Endothelial cell of umbilical vein (primary cell): ENCODE measurements around the gene AVL9. TPM values are rescaled to one million over a fixed set of nuclear protein-coding genes. Genes with fewer than 3 reads are reported as not detected.

Source experiments
- BruUV-seq: library from RNA; stranded (reverse); fragments of 400-500 nt; replicated peaks from 2 replicates; lab custom pipeline; 2021; lab: Mats Ljungman, UMichigan
- CTCF ChIA-PET: fragments of 300-600, 350-600 bp; sonication (Branson Sonifier 250); formaldehyde crosslinking; loops from one replicate; lab custom pipeline; 2021; ENCODE audit warnings: antibody characterized with exemption, inconsistent platforms; lab: Charles Lee
- POLR2A ChIA-PET: fragments of 300-600, 350-600 bp; sonication (Branson Sonifier 250); formaldehyde crosslinking; loops from one replicate; lab custom pipeline; 2021; ENCODE audit warnings: antibody characterized with exemption, inconsistent platforms; lab: Charles Lee
- DNase-seq: peaks from one replicate; pipeline ENCODE4 v3.0.0-alpha.2; 2011; ENCODE audit warnings: low read depth, low spot score
- FAIRE-seq: peaks from 2 replicates; lab custom pipeline; 2011; peaks lifted over from hg19 to GRCh38; lab: Jason Lieb, UNC
- H2AFZ ChIP-seq: 2 replicates; pipeline ENCODE4 v1.6.0; 2012; ENCODE audit warnings: low read depth, low read length, control low read depth, inconsistent platforms
- H3K27ac ChIP-seq: 2 replicates; pipeline ENCODE4 v1.5.1; 2011; ENCODE audit warnings: low read depth, mild to moderate bottlenecking, control low read depth, low read length, moderate library complexity; ENCODE audit not compliant: insufficient read depth
- H3K27me3 ChIP-seq, 2 experiments: 2 replicates each; pipeline versions ENCODE4 v1.6.0 to v1.6.1; 2011; ENCODE audit warnings: low read length in 2 of 2, mixed read lengths in 1 of 2; ENCODE audit not compliant: control insufficient read depth in 2 of 2, insufficient read depth in 2 of 2
- H3K36me3 ChIP-seq, 2 experiments: 2 replicates in 1 of 2; 3 replicates in 1 of 2; pipeline ENCODE4 v1.5.1; 2011; ENCODE audit warnings: low read length in 2 of 2, mild to moderate bottlenecking in 1 of 2, moderate library complexity in 1 of 2; ENCODE audit not compliant: control insufficient read depth in 2 of 2, insufficient read depth in 2 of 2; ENCODE audit errors: extremely low read depth in 1 of 2
- H3K4me1 ChIP-seq: 3 replicates; pipeline ENCODE4 v1.5.1; 2011; ENCODE audit warnings: mild to moderate bottlenecking, low read length; ENCODE audit not compliant: control insufficient read depth, insufficient read depth; ENCODE audit errors: extremely low read depth
- H3K4me2 ChIP-seq: 2 replicates; pipeline ENCODE4 v1.6.1; 2011; ENCODE audit warnings: low read length, control low read depth, mixed read lengths; ENCODE audit not compliant: insufficient read depth
- H3K4me3 ChIP-seq, 3 experiments: fragments of 200-600 bp in 1 of 3; sonication (generic), shearing (Covaris generic) in 1 of 3; replicated peaks in 1 of 3; 2 replicates each; pipeline ENCODE4 v1.5.1; 2011 to 2016; ENCODE audit warnings: control low read depth in 3 of 3, low read length in 3 of 3, mild to moderate bottlenecking in 2 of 3, inconsistent platforms in 1 of 3, low read depth in 1 of 3, moderate library complexity in 1 of 3; ENCODE audit not compliant: insufficient read depth in 1 of 3
- H3K79me2 ChIP-seq: 2 replicates; pipeline ENCODE4 v1.6.0; 2012; ENCODE audit warnings: low read length, inconsistent platforms; ENCODE audit not compliant: control insufficient read depth, insufficient read depth
- H3K9ac ChIP-seq: replicated peaks from 2 replicates; pipeline ENCODE3; 2011; ENCODE audit warnings: low read length, control low read depth; ENCODE audit not compliant: insufficient read depth; ENCODE audit errors: extremely low read depth
- H3K9me1 ChIP-seq: replicated peaks from 3 replicates; pipeline ENCODE4 v1.6.0; 2011; ENCODE audit warnings: mild to moderate bottlenecking, low read length; ENCODE audit not compliant: control insufficient read depth, insufficient read depth; ENCODE audit errors: extremely low read depth
- H3K9me3 ChIP-seq: replicated peaks from 2 replicates; pipeline ENCODE4 v1.5.1; 2012; ENCODE audit warnings: low read length, inconsistent platforms; ENCODE audit not compliant: control insufficient read depth, insufficient read depth
- H4K20me1 ChIP-seq: replicated peaks from 2 replicates; pipeline ENCODE3; 2011; ENCODE audit warnings: mild to moderate bottlenecking, low read length; ENCODE audit not compliant: control insufficient read depth, insufficient read depth; ENCODE audit errors: extremely low read depth
- CTCF ChIP-seq, 2 donors: IDR thresholded peaks; 1 replicate in 1 of 2; 2 replicates in 1 of 2; pipeline ENCODE4 v1.5.1; 2011; ENCODE audit warnings: low read length in 2 of 2, mild to moderate bottlenecking in 2 of 2, moderate library complexity in 2 of 2, control low read depth in 1 of 2, inconsistent platforms in 1 of 2, low read depth in 1 of 2; ENCODE audit not compliant: insufficient read depth in 1 of 2; ENCODE audit errors: extremely low read depth in 1 of 2
- EZH2 ChIP-seq: IDR thresholded peaks from 2 replicates; pipeline ENCODE4 v1.6.1; 2012; ENCODE audit warnings: borderline replicate concordance, low read depth, mild to moderate bottlenecking, moderate library complexity, low read length, inconsistent platforms; ENCODE audit not compliant: severe bottlenecking
- FOS ChIP-seq: IDR thresholded peaks from 2 replicates; pipeline ENCODE4 v1.6.1; 2011; ENCODE audit warnings: mild to moderate bottlenecking, low read length, moderate library complexity, borderline replicate concordance; ENCODE audit not compliant: insufficient read depth
- GATA2 ChIP-seq: IDR thresholded peaks from 2 replicates; pipeline ENCODE4 v1.7.0; 2011; ENCODE audit warnings: low read depth, mild to moderate bottlenecking, moderate library complexity, mixed read lengths, low read length; ENCODE audit not compliant: insufficient read length, insufficient read depth
- JUN ChIP-seq: IDR thresholded peaks from 2 replicates; pipeline ENCODE4 v1.6.1; 2011; ENCODE audit warnings: borderline replicate concordance, low read depth; ENCODE audit not compliant: insufficient read length, insufficient read depth
- MAX ChIP-seq: IDR thresholded peaks from 2 replicates; pipeline ENCODE4 v1.6.1; 2011; ENCODE audit not compliant: insufficient read depth, insufficient read length
- MYC ChIP-seq: IDR thresholded peaks from one replicate; pipeline ENCODE4 v1.6.1; 2011; ENCODE audit warnings: mild to moderate bottlenecking, low read depth, low read length
- POLR2A ChIP-seq: IDR thresholded peaks from 2 replicates; pipeline ENCODE4 v1.6.1; 2012; ENCODE audit warnings: low read depth, mild to moderate bottlenecking, control low read depth, low read length
- POLR2AphosphoS5 ChIP-seq: IDR thresholded peaks from 2 replicates; pipeline ENCODE4 v1.6.1; 2012; ENCODE audit warnings: low read depth, mild to moderate bottlenecking, control low read depth, low read length, moderate library complexity; ENCODE audit not compliant: insufficient read depth
- dilution Hi-C: fragments of 300-500 bp; cut with MboI; formaldehyde crosslinking; loops from one replicate; pipeline ENCODE4 v1.15.0; 2019; ENCODE audit warnings: low sequenced_read_pairs; ENCODE audit not compliant: extremely low pct_ligation_motif_present
- intact Hi-C: fragments of 100-400 bp; cut with micrococcal nuclease; formaldehyde crosslinking; loops from one replicate; pipeline ENCODE4 v1.10.0; 2022
- polyA plus RNA-seq, 4 experiments: library from polyadenylated mRNA; depleted of rRNA in 3 of 4; stranded (reverse) in 3 of 4; unstranded in 1 of 4; fragments of >200 nt; gene quantifications; 2 replicates each; pipeline versions ENCODE4 v1.2.1 to v1.2.3, GENCODE V29; 2011 to 2012; ENCODE audit warnings: missing spikeins in 1 of 4
- total RNA-seq: library from RNA; stranded (reverse); gene quantifications from 2 replicates; pipeline ENCODE4 v1.2.3, GENCODE V29; 2021

The AVL9 gene
- total and polyA plus RNA-seq, 2 donors (not counting 3 experiments of a cell fraction or from before 2014, with no cell fraction given) = 12.7 to 42.5 TPM

GRCh38 chr7:32470871-32471270 is 24.4 kb upstream of the AVL9 start:
- Histone ChIP-seq H2AFZ (no peak overlapping the region), H3K27ac (no peak overlapping the region), H3K4me3 (no peak overlapping the region), H4K20me1 (no peaks in the 10 kb centered on the region), H3K9me3 (no peaks in the 10 kb centered on the region), H3K4me2 (no peak overlapping the region), H3K4me1 (no peaks in the 10 kb centered on the region), H3K9ac (no peak overlapping the region), H3K9me1 (no peaks in the 10 kb centered on the region), H3K27me3 (peaks cover 0 to 3% of the 10 kb centered on the region in 2 experiments), H3K79me2 (no peaks in the 10 kb centered on the region), H3K36me3 (no peaks in the 10 kb centered on the region)
- intact Hi-C loops = no loop called here
- FAIRE-seq (no peak), DNase-seq (no peak)
- CTCF ChIA-PET = no interaction called here
- POLR2A ChIA-PET = no interaction called here
- dilution Hi-C loops = no loop called here
- TF ChIP-seq MYC (no peak), FOS (no peak), GATA2 (no peak), CTCF (IDR thresholded peaks at IDR 0.05; ENCODE audit: extremely low read depth in 1 of 2, insufficient read depth in 1 of 2, low read depth in 1 of 2, low read length in 2 of 2) (no peak), JUN (no peak), POLR2AphosphoS5 (no peak), EZH2 (no peak), POLR2A (no peak), MAX (no peak)
- BruUV-seq = no TSS peak
